Measurements from ENCODE around the gene TMEM121B.
"Not testable (repeated sequence)": the region's sequence is repeated elsewhere in the genome, so short reads cannot be mapped to it uniquely, and the experiment has no call there.

The TMEM121B gene

GRCh38 chr22:17121233-17122195 lies at the start of gene TMEM121B:
Gene TMEM121B, minus strand, starts transcription at chr22:17121360. Its CDS starts 233 bp downstream, at chr22:17121127.
- peak; percentile 68 for DNase-seq

- no peak for DNase-seq
Measured at GRCh38 chr22:17167486-17167885, 46.3 kb upstream of the TMEM121B start.

- DNase-seq = no peak
Measured at GRCh38 chr22:17164392-17165024, 43.3 kb upstream of the TMEM121B start.

- DNase-seq = no peak
Measured at GRCh38 chr22:17162731-17163130, 41.6 kb upstream of the TMEM121B start.

- DNase-seq = no peak
Measured at GRCh38 chr22:17161991-17162390, 40.8 kb upstream of the TMEM121B start.

GRCh38 chr22:17159504-17159951 lies 38.4 kb upstream of the TMEM121B start:
- peak; percentile 28 for DNase-seq

GRCh38 chr22:17158568-17159503 lies 37.7 kb upstream of the TMEM121B start, which contains the start of gene HDHD5:
Gene HDHD5, minus strand, starts transcription at chr22:17159277. Its CDS starts 26 bp downstream, at chr22:17159251.
- DNase-seq = peak; percentile 69

GRCh38 chr22:17158176-17158567 lies 37.0 kb upstream of the TMEM121B start:
- no peak for DNase-seq

- no peak for DNase-seq
Measured at GRCh38 chr22:17157714-17158113, 36.6 kb upstream of the TMEM121B start.

GRCh38 chr22:17155941-17156340 lies 34.8 kb upstream of the TMEM121B start:
- DNase-seq = no peak

GRCh38 chr22:17152971-17153370 lies 31.8 kb upstream of the TMEM121B start:
- DNase-seq = no peak

- DNase-seq = no peak
Measured at GRCh38 chr22:17152340-17152739, 31.2 kb upstream of the TMEM121B start.

GRCh38 chr22:17149076-17149815 lies 28.1 kb upstream of the TMEM121B start:
- no peak for DNase-seq

GRCh38 chr22:17147458-17147857 lies 26.3 kb upstream of the TMEM121B start:
- DNase-seq = not testable (repeated sequence)

- DNase-seq = no peak
Measured at GRCh38 chr22:17145021-17145680, 24.0 kb upstream of the TMEM121B start.

- no peak for DNase-seq
Measured at GRCh38 chr22:17143826-17144225, 22.7 kb upstream of the TMEM121B start.

- DNase-seq = no peak
Measured at GRCh38 chr22:17143101-17143500, 21.9 kb upstream of the TMEM121B start.

- no peak for DNase-seq
Measured at GRCh38 chr22:17140826-17141766, 19.9 kb upstream of the TMEM121B start.

GRCh38 chr22:17140022-17140421 lies 18.9 kb upstream of the TMEM121B start:
- no peak for DNase-seq

GRCh38 chr22:17138513-17138912 lies 17.4 kb upstream of the TMEM121B start:
- no peak for DNase-seq
